Peyer's patch (tissue), 4 donors: ENCODE results near the gene SPR.

Experiments
- CTCF ChIP-seq, 6 experiments: fragments of 450-650 bp in 4 of 6; fragments of 200-600 bp in 2 of 6; sonication (generic) in 1 of 6; IDR thresholded peaks; one replicate each; pipeline ENCODE4 v1.5.1; 2017 to 2019; ENCODE audit warnings: antibody characterized with exemption in 6 of 6, mild to moderate bottlenecking in 3 of 6, moderate library complexity in 1 of 6
- POLR2A ChIP-seq, 2 donors: fragments of 450-650 bp; IDR thresholded peaks; one replicate each; pipeline ENCODE4 v1.5.1; 2017; ENCODE audit warnings: antibody characterized with exemption in 2 of 2, mild to moderate bottlenecking in 2 of 2, moderate library complexity in 2 of 2

- no peak for TF ChIP-seq CTCF (IDR thresholded peaks at IDR 0.05)
- no peak for TF ChIP-seq POLR2A (IDR thresholded peaks at IDR 0.05)
Observed at GRCh38 chr2:72916743-72917137, 29.5 kb downstream of the SPR start.
